ENCODE data around the gene POLD3.

The POLD3 gene

DNA sequence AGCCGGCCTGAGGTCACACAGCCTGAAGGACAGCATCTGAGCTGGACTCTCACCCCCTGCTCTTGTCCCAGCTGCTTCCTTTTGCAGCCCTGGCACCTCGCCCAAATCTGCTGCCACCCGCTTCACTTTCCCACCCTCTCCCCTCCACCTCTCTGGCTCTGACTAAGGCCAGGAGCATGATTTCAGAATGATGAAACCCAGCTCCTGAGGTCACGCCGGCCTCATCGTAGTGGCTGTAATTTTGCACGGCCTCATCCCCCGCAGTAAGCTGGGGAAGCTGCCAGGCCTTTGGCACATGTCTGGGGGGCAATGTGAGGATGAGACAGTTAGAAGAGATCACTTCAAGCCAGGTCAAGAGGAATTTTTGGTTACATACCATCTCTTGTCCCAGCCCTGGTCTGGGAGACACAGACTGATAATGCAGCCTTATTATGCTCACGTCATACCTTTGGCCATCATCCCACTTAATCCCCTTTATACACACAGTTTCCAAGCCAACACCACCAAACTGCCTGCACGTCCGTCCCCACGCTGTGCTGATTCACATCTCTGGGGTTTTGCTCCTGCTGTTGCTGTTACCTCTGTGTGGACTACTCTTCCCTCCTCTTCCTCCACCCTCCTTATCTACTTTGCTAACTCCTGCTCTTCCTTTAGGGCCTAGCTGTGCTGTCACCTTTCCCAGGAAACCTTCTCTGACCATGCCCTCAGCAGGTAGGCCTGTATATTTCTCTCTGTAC, 80.7 kb downstream of the POLD3 start:
- DNase-seq (ENCODE audit: low read depth in 2 of 2), result peak; percentile 88 to 92

- no peak for DNase-seq (ENCODE audit: low read depth in 2 of 2)
Observed at GRCh38 chr11:74673693-74674360, 81.4 kb downstream of the POLD3 start.

DNA sequence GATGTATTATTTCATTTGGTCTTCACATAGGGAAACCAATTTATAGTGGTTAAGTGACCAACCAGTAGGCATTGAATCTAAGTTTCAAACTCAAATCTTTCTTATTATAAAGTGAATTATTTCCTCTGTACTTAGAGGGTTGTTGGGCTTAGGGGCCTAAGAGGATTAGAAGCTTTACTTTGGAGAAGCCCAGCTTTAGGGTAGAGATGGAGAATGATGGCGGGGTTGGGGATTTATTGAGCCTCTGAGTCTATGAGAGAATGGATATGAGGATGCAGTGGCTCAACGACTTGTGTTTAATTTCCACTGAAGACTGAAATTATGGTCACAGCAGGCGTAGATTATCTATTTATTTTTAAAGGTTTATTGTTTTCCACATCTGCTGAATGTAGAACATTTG, 83.4 kb downstream of the POLD3 start:
- no peak for DNase-seq (ENCODE audit: low read depth in 2 of 2)

DNA sequence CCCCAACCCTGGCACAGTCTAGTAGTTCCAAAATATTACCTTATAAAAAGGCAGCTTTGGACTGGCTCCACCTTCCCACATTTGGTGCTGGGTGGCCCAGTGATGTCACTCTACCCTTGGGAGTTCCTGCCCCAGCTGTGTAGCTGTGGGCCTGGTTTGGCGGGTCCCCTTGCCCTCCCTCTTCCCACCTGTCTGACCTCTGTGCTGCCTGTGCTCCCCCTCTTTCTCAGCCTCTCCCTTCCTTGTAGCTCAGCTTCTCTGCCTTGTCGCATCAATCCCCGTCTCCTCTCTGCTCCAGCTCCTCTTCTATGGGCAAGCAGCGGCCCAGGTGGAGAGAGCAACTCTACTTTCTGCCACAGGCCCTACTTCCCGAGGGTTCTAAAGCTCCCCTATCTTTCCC, 84.2 kb downstream of the POLD3 start:
- no peak for DNase-seq (ENCODE audit: low read depth in 2 of 2)

DNA sequence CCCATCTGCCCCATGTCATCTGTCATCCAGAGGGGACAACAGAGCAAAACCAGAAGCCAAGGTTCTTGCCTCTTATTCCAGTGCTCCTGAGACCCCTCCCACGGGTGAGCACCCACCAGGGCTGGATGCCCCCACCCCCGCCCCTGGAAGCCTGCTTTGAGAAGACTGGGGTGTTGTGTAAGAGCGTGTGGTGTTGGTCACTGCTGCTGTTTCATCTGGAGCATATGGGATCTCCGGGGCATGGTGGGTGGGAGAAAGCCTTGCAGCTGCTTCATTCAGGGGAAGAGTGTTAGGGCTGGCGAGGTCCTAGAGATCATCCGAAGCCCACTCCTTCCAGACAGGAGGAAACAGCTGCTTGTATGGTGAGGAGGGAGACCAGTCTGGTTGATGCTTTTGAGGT, 84.7 kb downstream of the POLD3 start:
- no peak for DNase-seq (ENCODE audit: low read depth in 2 of 2)

- DNase-seq (ENCODE audit: low read depth in 2 of 2), result no peak
Observed at GRCh38 chr11:74678041-74678440, 85.7 kb downstream of the POLD3 start.

GRCh38 chr11:74678591-74679512, 86.5 kb downstream of the POLD3 start:
- DNase-seq (ENCODE audit: low read depth in 2 of 2), result no peak

DNA sequence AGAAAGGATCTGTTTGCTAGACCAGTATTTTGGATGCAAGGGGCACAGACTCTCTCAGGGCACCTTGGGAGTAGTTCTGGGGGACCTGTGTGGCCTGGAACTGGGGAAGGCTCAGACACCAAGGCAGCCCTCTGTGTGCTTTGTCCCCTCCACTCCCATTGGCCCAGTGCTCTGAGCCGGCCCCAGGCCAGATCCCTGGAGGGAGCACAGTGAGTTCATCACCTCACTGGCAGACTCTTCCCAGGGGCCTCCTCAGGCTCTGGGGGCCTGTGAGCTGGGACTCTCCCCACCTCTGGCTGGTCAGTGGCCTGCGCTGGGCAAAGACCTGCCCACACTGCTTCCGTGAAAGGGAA, 87.1 kb downstream of the POLD3 start:
- no peak for DNase-seq (ENCODE audit: low read depth in 2 of 2)

DNA sequence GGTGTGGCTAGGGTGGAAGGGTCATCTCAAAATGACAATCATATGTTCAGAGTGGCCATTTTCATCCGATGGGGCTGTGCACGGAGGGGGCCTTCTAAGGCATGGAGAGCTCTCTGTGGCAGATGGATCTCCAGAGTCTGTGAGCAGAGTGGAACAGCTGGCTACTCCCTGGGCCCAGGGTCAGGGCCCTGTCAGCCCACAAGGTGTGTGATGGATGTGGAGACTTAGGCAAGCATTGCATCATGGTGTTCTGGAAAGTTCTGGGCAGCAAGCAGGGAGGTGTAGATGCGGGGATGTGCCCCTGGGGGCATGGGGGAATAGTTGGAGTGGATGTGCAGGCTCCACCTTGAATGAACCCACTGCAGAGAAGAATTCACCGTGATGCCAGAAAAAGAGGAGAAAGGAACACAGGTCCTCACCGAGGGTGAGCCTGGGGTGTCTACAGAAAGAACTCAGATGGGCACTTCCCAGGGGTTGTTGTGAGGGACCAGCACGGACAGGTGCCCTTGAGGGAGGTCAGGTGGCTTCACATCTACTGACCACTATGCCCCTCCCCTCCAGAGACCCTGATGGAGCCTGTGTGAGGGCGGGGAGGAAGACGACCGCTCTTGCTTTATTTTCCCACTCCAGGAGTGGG, 87.8 kb downstream of the POLD3 start:
- DNase-seq (ENCODE audit: low read depth in 2 of 2), result no peak

DNA sequence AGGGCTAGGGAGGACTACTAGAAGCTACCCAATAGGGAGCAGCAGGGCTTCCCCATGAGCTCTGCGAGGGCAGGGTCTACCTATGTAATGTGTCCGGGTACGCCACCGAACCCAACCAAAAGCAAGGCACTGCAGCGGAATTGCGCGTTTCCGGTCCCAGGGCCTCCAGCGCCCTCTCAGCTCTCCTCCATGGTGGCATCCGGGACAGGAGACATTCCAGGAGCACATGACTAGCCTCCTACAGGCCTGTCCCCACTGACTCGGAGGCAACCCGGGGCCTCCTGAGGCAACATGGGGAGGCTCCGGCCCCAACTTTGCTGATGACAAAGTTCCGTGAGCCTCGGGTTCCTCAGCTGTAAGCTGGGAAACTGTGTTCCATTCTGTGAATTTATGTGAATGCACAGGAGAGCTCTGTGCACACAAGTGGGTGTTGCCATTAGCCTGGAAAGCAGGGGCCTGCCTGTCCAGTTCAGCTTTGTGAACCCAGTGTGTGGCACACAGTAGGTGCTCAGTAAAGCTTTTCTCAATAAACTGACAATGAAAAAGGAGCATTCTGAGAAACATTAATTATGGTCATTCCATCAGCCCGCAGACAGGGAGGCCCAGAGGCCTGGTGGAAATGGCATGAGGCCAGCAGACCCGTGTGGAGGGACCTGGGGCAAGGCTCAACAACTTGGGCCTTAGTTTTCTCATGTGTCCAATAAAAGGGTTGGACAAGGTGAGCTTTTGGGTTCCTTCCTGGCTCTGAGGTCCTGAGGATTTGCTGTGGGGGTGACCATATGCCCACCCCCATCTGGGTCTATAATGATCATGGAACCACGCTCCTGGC, 88.5 kb downstream of the POLD3 start:
- DNase-seq (ENCODE audit: low read depth in 2 of 2), result no peak

DNA sequence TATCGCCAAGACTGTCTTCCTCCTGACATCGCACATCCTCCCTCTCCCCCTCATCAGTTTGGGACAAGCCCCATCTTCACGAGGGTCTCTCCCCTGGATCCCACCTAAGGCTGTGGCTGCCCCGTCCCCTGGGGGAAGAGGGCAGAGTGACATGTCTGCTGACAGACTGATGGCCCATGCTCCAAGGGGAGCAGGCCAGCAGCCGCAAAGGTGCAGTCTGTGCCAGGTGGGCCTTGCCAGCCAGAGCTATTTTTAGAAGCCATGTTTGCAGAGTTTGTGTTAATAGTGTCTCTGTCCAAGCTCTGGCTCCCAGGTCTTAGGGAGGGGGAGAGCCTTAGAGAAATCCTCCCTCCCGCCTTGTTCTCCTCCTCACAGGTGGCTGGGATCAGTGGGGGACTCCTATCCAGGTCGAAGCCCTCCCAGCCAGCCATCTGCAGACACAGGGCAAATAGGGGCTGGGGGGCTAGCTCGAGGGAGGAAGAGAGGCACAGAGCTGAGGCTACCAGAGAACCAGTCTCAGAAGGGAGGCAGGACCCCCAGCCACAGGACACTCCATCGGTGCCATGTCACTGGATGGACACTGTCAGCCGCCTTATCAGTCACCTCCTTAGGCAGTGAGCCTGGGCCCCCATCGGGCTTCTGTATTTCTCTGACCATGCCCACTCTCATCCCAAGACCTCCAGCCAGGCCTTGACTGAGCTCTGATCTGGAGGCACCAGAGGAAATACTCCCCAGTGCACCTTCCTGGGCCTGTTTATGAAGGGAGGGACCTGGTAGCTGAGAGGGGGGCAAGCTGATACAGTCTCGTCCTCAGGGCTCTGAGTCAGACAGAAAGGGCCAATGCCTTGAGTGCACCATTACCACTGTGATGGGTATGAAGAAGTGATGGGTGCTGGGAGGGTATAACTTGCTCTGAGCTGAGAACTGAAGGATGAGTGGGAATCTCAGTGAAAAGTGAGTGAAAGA, 89.6 kb downstream of the POLD3 start:
- no peak for DNase-seq (ENCODE audit: low read depth in 2 of 2)

GRCh38 chr11:74682731-74683278, 90.4 kb downstream of the POLD3 start:
- no peak for DNase-seq (ENCODE audit: low read depth in 2 of 2)

DNA sequence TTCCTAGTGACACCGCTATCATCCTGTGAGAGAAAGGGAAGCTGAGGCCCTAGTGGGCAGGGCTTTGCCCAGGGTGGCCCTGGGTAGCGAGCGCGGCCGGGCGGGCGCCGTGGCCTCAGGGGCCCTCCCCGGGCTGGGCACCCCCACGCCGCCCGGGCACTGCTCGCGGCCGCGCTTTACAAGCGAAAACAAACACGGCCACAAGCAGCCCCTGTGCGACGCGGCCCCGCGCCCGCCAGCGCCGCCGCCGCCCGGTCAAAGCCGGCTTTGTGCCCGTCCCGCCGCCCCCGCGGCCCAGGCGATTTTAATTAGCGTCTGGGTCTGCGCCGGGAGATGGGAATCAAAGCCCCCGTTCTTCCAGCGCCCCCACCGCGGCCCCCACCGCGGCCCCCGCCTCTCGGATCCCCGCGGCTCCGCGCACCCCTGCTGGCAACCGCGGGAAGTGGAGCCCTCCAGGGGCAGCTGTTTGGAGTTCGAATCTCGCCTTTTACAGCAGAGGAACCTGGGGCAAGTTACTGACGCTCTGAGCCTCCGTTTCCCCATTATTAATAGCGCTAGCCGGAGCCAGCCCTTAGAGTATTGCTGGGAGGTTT, 91.0 kb downstream of the POLD3 start:
- DNase-seq (ENCODE audit: low read depth in 2 of 2), result no peak

GRCh38 chr11:74683941-74684481, 91.6 kb downstream of the POLD3 start:
- DNase-seq (ENCODE audit: low read depth in 2 of 2), result no peak

DNA sequence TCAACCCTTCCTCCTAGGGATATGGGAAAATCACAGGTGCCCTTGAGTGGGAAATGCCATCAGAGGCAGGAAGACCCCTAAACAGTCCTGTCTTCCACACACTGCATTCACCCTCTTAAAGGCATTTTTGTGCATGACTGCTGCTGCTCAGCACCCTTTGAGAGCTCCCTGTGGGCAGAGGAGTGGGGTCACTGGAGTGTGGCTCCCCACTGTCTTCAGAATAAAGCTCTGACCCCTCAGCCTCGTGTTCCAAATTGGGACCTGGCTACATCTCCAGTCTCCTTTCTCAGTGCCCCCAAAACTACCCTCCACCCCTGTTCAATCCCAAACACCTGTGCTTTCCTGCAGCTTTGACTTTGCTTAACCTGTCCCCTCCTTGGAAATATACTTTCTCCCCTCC, 92.3 kb downstream of the POLD3 start:
- DNase-seq (ENCODE audit: low read depth in 2 of 2), result no peak

- DNase-seq (ENCODE audit: low read depth in 2 of 2), result no peak
Observed at GRCh38 chr11:74685338-74685737, 93.0 kb downstream of the POLD3 start.

DNA sequence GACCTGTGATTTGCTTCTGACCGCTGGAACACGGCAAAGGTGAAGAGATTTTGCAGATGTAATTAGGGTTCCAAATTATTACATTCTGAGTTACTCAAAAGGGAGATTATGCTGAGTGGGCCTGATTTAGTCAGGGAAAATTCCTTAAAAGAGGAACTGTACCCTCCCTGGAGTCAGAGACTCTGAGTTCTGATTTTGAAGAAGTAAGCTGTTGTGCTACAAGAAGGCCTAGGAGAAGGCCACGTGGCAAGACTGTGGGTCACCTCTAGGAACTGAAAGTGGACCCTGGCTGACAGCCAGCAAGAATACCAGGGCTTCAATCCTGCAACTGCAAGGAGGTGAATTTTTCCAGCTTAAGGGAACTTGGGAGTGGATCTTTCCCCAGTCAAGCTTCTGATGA, 93.5 kb downstream of the POLD3 start:
- no peak for DNase-seq (ENCODE audit: low read depth in 2 of 2)

DNA sequence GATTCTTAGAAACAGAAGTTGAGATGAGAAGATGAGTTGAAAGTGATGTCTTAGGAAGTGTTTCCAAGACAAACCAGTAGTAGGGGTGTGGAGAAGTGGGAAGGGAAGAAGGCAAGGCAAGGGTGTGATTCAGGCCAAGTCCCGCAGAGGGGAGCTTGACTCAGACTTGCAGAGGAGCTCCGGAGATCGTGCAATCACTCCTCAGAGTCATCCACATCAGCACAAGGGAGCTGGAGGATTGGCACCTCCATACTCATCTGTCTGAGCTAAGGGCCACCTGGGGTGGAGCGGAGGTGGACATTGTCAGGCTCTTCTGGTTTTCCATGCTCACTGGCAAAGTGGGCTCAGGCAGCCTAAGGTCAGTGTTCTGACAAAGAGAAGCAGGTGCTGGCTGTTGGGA, 94.4 kb downstream of the POLD3 start:
- no peak for DNase-seq (ENCODE audit: low read depth in 2 of 2)

All from fibroblast of skin of left biceps (primary cell).